ENCODE data around the gene CRNN. TPM values are rescaled to one million over a fixed set of nuclear protein-coding genes. Genes with fewer than 3 reads are reported as not detected.

CRNN gene
- total RNA-seq, 1 donor from 2014 or later: not detected

- DNase-seq (ENCODE audit: low spot score, unreplicated experiment): no peak
- Mint-ChIP-seq H3K27ac (no peak overlapping the region), H3K4me1 (ENCODE audit: low read depth) (no peaks in the 10 kb centered on the region), H3K4me3 (ENCODE audit: low read depth) (no peak overlapping the region), H3K36me3 (ENCODE audit: insufficient read depth) (no peaks in the 10 kb centered on the region), H3K9me3 (ENCODE audit: low read depth) (peaks cover 36% of the 10 kb centered on the region), H3K27me3 (no peaks in the 10 kb centered on the region)
- TF ChIP-seq, protein P1, sequence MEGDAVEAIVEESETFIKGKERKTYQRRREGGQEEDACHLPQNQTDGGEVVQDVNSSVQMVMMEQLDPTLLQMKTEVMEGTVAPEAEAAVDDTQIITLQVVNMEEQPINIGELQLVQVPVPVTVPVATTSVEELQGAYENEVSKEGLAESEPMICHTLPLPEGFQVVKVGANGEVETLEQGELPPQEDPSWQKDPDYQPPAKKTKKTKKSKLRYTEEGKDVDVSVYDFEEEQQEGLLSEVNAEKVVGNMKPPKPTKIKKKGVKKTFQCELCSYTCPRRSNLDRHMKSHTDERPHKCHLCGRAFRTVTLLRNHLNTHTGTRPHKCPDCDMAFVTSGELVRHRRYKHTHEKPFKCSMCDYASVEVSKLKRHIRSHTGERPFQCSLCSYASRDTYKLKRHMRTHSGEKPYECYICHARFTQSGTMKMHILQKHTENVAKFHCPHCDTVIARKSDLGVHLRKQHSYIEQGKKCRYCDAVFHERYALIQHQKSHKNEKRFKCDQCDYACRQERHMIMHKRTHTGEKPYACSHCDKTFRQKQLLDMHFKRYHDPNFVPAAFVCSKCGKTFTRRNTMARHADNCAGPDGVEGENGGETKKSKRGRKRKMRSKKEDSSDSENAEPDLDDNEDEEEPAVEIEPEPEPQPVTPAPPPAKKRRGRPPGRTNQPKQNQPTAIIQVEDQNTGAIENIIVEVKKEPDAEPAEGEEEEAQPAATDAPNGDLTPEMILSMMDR (IDR thresholded peaks at IDR 0.05; ENCODE audit: unreplicated experiment): no peak
Observed at GRCh38 chr1:152426731-152427130, 12.7 kb upstream of the CRNN start.

- Mint-ChIP-seq H3K27ac (no peak overlapping the region), H3K4me1 (ENCODE audit: low read depth) (no peaks in the 10 kb centered on the region), H3K9me3 (ENCODE audit: low read depth) (peaks cover 56% of the 10 kb centered on the region), H3K4me3 (ENCODE audit: low read depth) (no peak overlapping the region), H3K36me3 (ENCODE audit: insufficient read depth) (no peaks in the 10 kb centered on the region), H3K27me3 (no peaks in the 10 kb centered on the region)
- no peak for DNase-seq (ENCODE audit: low spot score, unreplicated experiment)
- TF ChIP-seq, protein P1 (IDR thresholded peaks at IDR 0.05; ENCODE audit: unreplicated experiment): no peak
Observed at GRCh38 chr1:152419917-152420316, 5.9 kb upstream of the CRNN start.

DNA sequence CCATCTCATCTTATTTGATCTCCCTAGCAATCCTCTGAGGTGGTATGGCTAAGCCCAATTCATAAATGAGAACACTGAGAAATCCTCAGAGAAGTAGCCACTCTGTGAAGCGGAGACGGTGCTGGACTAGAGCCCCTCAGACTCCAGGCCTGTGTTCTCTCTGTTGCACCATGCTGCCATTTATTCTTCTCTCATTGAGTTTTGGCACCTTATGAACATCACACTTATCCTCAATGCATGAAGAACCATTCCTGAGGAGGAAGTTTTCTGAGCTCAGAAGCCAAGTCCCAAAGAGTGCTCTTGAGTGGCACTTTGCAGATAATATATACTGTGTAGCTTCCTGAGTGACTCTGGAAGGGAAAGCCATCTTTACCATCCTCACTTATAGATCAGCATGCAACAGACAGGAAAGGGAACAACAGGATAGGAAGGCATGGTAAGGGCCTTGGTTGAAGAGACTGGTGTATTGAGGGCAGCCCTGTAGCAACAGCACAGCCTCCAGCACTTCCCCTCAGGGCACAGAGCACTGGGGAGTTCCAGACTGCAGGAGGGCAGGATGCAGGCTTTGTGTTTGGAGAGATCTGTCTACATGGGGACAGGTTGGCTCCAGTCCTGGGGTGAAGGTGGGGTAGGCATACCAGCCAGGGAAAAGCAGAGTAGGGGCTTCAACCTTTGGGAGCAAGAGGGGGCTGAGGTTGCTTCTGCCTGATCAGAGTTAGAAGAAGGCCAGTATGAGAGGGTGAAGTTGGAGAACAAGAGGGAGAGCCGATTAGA lies 1.6 kb upstream of the CRNN start:
- TF ChIP-seq, protein P1 (IDR thresholded peaks at IDR 0.05; ENCODE audit: unreplicated experiment): no peak
- Mint-ChIP-seq H3K9me3 (ENCODE audit: low read depth) (peaks cover 50% of the 10 kb centered on the region), H3K27ac (no peak overlapping the region), H3K27me3 (no peaks in the 10 kb centered on the region), H3K4me3 (ENCODE audit: low read depth) (no peak overlapping the region), H3K4me1 (ENCODE audit: low read depth) (no peaks in the 10 kb centered on the region), H3K36me3 (ENCODE audit: insufficient read depth) (peaks cover 3% of the 10 kb centered on the region)
- no peak for DNase-seq (ENCODE audit: low spot score, unreplicated experiment)

DNA sequence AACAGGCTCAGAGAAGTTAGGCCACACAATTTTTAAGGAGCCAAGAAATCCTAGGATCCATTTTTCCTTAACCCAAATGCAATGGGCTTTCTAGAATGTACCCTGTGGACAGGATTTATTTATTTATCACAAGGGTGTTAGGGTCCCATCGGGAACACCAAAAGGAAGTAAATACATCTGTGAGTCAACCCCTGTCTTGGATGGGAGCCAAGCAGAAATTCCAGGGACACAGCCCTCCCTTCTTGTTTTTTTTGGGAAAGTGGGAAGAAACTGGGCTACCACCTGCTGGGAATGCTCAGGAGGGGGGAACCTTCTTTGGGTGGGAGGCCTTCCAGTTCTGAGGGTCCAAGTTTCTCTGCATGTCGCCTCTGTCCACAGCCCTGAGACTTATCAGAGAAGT lies 1.3 kb downstream of the CRNN start:
- H3K4me3 Mint-ChIP-seq (ENCODE audit: low read depth): no peak overlapping the region
- peaks cover 54% of the 10 kb centered on the region for H3K9me3 Mint-ChIP-seq (ENCODE audit: low read depth)
- H3K4me1 Mint-ChIP-seq (ENCODE audit: low read depth): no peaks in the 10 kb centered on the region
- no peak overlapping the region for H3K27ac Mint-ChIP-seq
- no peaks in the 10 kb centered on the region for H3K27me3 Mint-ChIP-seq
- no peak for DNase-seq (ENCODE audit: low spot score, unreplicated experiment)
- TF ChIP-seq, protein P1 (IDR thresholded peaks at IDR 0.05; ENCODE audit: unreplicated experiment): no peak
- H3K36me3 Mint-ChIP-seq (ENCODE audit: insufficient read depth): peaks cover 5% of the 10 kb centered on the region

GRCh38 chr1:152411134-152411533 lies 2.9 kb downstream of the CRNN start:
- H3K27me3 Mint-ChIP-seq: no peaks in the 10 kb centered on the region
- peaks cover 5% of the 10 kb centered on the region for H3K36me3 Mint-ChIP-seq (ENCODE audit: insufficient read depth)
- no peaks in the 10 kb centered on the region for H3K4me1 Mint-ChIP-seq (ENCODE audit: low read depth)
- TF ChIP-seq, protein P1 (IDR thresholded peaks at IDR 0.05; ENCODE audit: unreplicated experiment): no peak
- H3K27ac Mint-ChIP-seq: no peak overlapping the region
- DNase-seq (ENCODE audit: low spot score, unreplicated experiment): no peak
- no peak overlapping the region for H3K4me3 Mint-ChIP-seq (ENCODE audit: low read depth)
- H3K9me3 Mint-ChIP-seq (ENCODE audit: low read depth): peaks cover 63% of the 10 kb centered on the region

Data from progenitor cell of endocrine pancreas (in vitro differentiated cells).